ENCODE data around the gene A4GALT. TPM values are rescaled to one million over a fixed set of nuclear protein-coding genes. Genes with fewer than 3 reads are reported as not detected.

A4GALT gene
- total and polyA plus RNA-seq, 2 donors (not counting 3 experiments of a cell fraction or from before 2014, with no cell fraction given), result 5.4 to 20.7 TPM

- H3K79me2 ChIP-seq (ENCODE audit: control insufficient read depth, insufficient read depth, low read length), result peaks cover 53% of the 10 kb centered on the region
- TF ChIP-seq MAX (IDR thresholded peaks at IDR 0.05; ENCODE audit: insufficient read depth, insufficient read length), result no peak
- TF ChIP-seq EZH2 (IDR thresholded peaks at IDR 0.05; ENCODE audit: borderline replicate concordance, low read depth, low read length, severe bottlenecking), result no peak
- TF ChIP-seq GATA2 (IDR thresholded peaks at IDR 0.05; ENCODE audit: insufficient read depth, insufficient read length, low read depth, low read length), result no peak
- TF ChIP-seq POLR2AphosphoS5 (IDR thresholded peaks at IDR 0.05; ENCODE audit: insufficient read depth, low read depth, low read length), result no peak
- TF ChIP-seq, protein P1, sequence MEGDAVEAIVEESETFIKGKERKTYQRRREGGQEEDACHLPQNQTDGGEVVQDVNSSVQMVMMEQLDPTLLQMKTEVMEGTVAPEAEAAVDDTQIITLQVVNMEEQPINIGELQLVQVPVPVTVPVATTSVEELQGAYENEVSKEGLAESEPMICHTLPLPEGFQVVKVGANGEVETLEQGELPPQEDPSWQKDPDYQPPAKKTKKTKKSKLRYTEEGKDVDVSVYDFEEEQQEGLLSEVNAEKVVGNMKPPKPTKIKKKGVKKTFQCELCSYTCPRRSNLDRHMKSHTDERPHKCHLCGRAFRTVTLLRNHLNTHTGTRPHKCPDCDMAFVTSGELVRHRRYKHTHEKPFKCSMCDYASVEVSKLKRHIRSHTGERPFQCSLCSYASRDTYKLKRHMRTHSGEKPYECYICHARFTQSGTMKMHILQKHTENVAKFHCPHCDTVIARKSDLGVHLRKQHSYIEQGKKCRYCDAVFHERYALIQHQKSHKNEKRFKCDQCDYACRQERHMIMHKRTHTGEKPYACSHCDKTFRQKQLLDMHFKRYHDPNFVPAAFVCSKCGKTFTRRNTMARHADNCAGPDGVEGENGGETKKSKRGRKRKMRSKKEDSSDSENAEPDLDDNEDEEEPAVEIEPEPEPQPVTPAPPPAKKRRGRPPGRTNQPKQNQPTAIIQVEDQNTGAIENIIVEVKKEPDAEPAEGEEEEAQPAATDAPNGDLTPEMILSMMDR (IDR thresholded peaks at IDR 0.05; ENCODE audit: extremely low read depth in 1 of 2, insufficient read depth in 1 of 2, low read depth in 1 of 2, low read length in 2 of 2), result no peak
- no peak for TF ChIP-seq POLR2A (IDR thresholded peaks at IDR 0.05; ENCODE audit: low read depth, low read length)
- TF ChIP-seq JUN (IDR thresholded peaks at IDR 0.05; ENCODE audit: borderline replicate concordance, insufficient read depth, insufficient read length, low read depth), result no peak
- TF ChIP-seq FOS (IDR thresholded peaks at IDR 0.05; ENCODE audit: borderline replicate concordance, insufficient read depth, low read length), result no peak
- TF ChIP-seq MYC (IDR thresholded peaks at IDR 0.05; ENCODE audit: low read depth, low read length), result no peak
- no peaks in the 10 kb centered on the region for H3K9me3 ChIP-seq (replicated peaks; ENCODE audit: control insufficient read depth, insufficient read depth, low read length)
- POLR2A ChIA-PET, result no interaction called here
- H3K9ac ChIP-seq (replicated peaks; ENCODE audit: extremely low read depth, insufficient read depth, low read length), result no peak overlapping the region
- no TSS peak for BruUV-seq (replicated peaks)
- no peak overlapping the region for H2AFZ ChIP-seq (ENCODE audit: low read depth, low read length)
- no peak overlapping the region for H3K27ac ChIP-seq (ENCODE audit: insufficient read depth, low read depth, low read length)
- DNase-seq (ENCODE audit: low read depth, low spot score) (no peak), FAIRE-seq (no peak)
- CTCF ChIA-PET, result interaction anchor here (1.3 to 1.9 kb wide), 2 partner anchors 12 to 27 kb away, joined by 3 to 6 read pairs; no protein-coding TSS in a partner anchor
- peak overlapping the region; percentile 6 for H3K4me2 ChIP-seq (ENCODE audit: insufficient read depth, low read length)
- H3K27me3 ChIP-seq (ENCODE audit: control insufficient read depth in 2 of 2, insufficient read depth in 2 of 2, low read length in 2 of 2), result no peaks in the 10 kb centered on the region
- no peaks in the 10 kb centered on the region for H4K20me1 ChIP-seq (replicated peaks; ENCODE audit: control insufficient read depth, extremely low read depth, insufficient read depth, low read length)
- dilution Hi-C loops (cut with MboI; ENCODE audit: extremely low pct_ligation_motif_present, low sequenced_read_pairs), result no loop called here
- H3K36me3 ChIP-seq (ENCODE audit: control insufficient read depth in 2 of 2, extremely low read depth in 1 of 2, insufficient read depth in 2 of 2, low read length in 2 of 2), result no peaks in the 10 kb centered on the region
- H3K9me1 ChIP-seq (replicated peaks; ENCODE audit: control insufficient read depth, extremely low read depth, insufficient read depth, low read length), result no peaks in the 10 kb centered on the region
- H3K4me1 ChIP-seq (ENCODE audit: control insufficient read depth, extremely low read depth, insufficient read depth, low read length), result peaks cover 42% of the 10 kb centered on the region
- H3K4me3 ChIP-seq (replicated peaks in 1 of 3; ENCODE audit: insufficient read depth in 1 of 3, low read depth in 1 of 3, low read length in 3 of 3), result peak overlapping the region in 2 of 3 experiments; percentile 42 to 92
- intact Hi-C loops (cut with micrococcal nuclease), result loop anchor here (2.0 kb wide), 1 partner anchor 13 kb away; no protein-coding TSS in a partner anchor
These were observed 72.7 kb downstream of the A4GALT start for GRCh38 chr22:42648017-42648367.
